GM12873 (cell line): ENCODE measurements around the gene NEDD8.

Source experiments
- CTCF ChIP-seq: IDR thresholded peaks from 2 replicates; pipeline ENCODE4 v1.5.1; 2012; ENCODE audit warnings: low read depth, mild to moderate bottlenecking, moderate library complexity, low read length, control low read depth; ENCODE audit not compliant: insufficient read depth; ENCODE audit errors: missing control alignments

NEDD8 gene

GRCh38 chr14:24277071-24277470 is 44.9 kb upstream of the NEDD8 start:
- no peak for TF ChIP-seq CTCF

- no peak for TF ChIP-seq CTCF
Measured at GRCh38 chr14:24274101-24274543, 42.0 kb upstream of the NEDD8 start.

GRCh38 chr14:24273422-24273998 is 41.3 kb upstream of the NEDD8 start:
- peak; percentile 45 for TF ChIP-seq CTCF

GRCh38 chr14:24272467-24272866 is 40.3 kb upstream of the NEDD8 start:
- no peak for TF ChIP-seq CTCF

- no peak for TF ChIP-seq CTCF
Measured at GRCh38 chr14:24271834-24272263, 39.7 kb upstream of the NEDD8 start.

GRCh38 chr14:24271134-24271833 is 39.1 kb upstream of the NEDD8 start, which contains the start of gene RABGGTA:
Gene RABGGTA (minus strand): TSS chr14:24271597. CDS start chr14:24271115, 482 bp downstream.
- peak; percentile 80 for TF ChIP-seq CTCF

GRCh38 chr14:24270537-24271133 is 38.5 kb upstream of the NEDD8 start:
- no peak for TF ChIP-seq CTCF
